DND-41 (cell line): ENCODE measurements around the gene CTPS2.
"Not testable (repeated sequence)": the region's sequence is repeated elsewhere in the genome, so short reads cannot be mapped to it uniquely, and the experiment has no call there.

Experiments used
- ATAC-seq: fragments of 200-7000 bp; cut with Tn5 transposase; 3 replicates; pipeline ENCODE4 v1.9.1; 2021; ENCODE audit warnings: low read depth; ENCODE audit not compliant: insufficient read depth
- DNase-seq: peaks from one replicate; pipeline ENCODE4 v3.0.0-alpha.2; 2020
- H2AFZ ChIP-seq: 2 replicates; pipeline ENCODE4 v1.6.0; 2012; ENCODE audit warnings: low read depth, low read length
- H3K27ac ChIP-seq: 2 replicates; pipeline ENCODE4 v1.5.1; 2012; ENCODE audit warnings: low read length, inconsistent platforms
- H3K27me3 ChIP-seq: fragments of 200-600 bp; sonication (generic); 2 replicates; pipeline ENCODE4 v1.6.0; 2012; ENCODE audit warnings: low read length, mild to moderate bottlenecking, inconsistent platforms; ENCODE audit not compliant: insufficient read depth, poor library complexity
- H3K36me3 ChIP-seq: 2 replicates; pipeline ENCODE4 v1.5.1; 2012; ENCODE audit warnings: low read length, inconsistent platforms; ENCODE audit not compliant: insufficient read depth
- H3K4me1 ChIP-seq: 2 replicates; pipeline ENCODE4 v1.5.1; 2012; ENCODE audit warnings: mild to moderate bottlenecking, low read length; ENCODE audit not compliant: insufficient read depth
- H3K4me2 ChIP-seq: 2 replicates; pipeline ENCODE4 v1.6.0; 2012; ENCODE audit warnings: mild to moderate bottlenecking, moderate library complexity, low read length, inconsistent platforms; ENCODE audit not compliant: insufficient read depth
- H3K4me3 ChIP-seq, 2 experiments: fragments of 200-600 bp in 1 of 2; shearing (Covaris generic) in 1 of 2; 2 replicates each; pipeline ENCODE4 v1.5.1; 2012 to 2016; ENCODE audit warnings: inconsistent platforms in 2 of 2, low read length in 2 of 2, mild to moderate bottlenecking in 2 of 2, low read depth in 1 of 2, moderate library complexity in 1 of 2
- H3K79me2 ChIP-seq: 2 replicates; pipeline ENCODE4 v1.6.0; 2012; ENCODE audit warnings: low read length, inconsistent platforms; ENCODE audit not compliant: insufficient read depth
- H3K9ac ChIP-seq: 2 replicates; pipeline ENCODE4 v1.6.0; 2012; ENCODE audit warnings: low read depth, mild to moderate bottlenecking, inconsistent platforms, low read length, moderate library complexity
- H3K9me3 ChIP-seq: 2 replicates; pipeline ENCODE4 v1.5.1; 2012; ENCODE audit warnings: low read length, moderate library complexity, mild to moderate bottlenecking, inconsistent platforms; ENCODE audit not compliant: insufficient read depth, severe bottlenecking
- H4K20me1 ChIP-seq: 2 replicates; pipeline ENCODE4 v1.6.0; 2012; ENCODE audit warnings: low read length; ENCODE audit not compliant: insufficient read depth
- EZH2 ChIP-seq: IDR thresholded peaks from 3 replicates; pipeline ENCODE4 v1.6.1; 2012; ENCODE audit warnings: borderline replicate concordance, low read depth, mild to moderate bottlenecking, moderate library complexity, low read length, inconsistent platforms; ENCODE audit not compliant: severe bottlenecking
- TF ChIP-seq, protein P1 (sequence below): IDR thresholded peaks from 2 replicates; pipeline ENCODE4 v1.5.1; 2012; ENCODE audit warnings: borderline replicate concordance, low read length, moderate library complexity, mild to moderate bottlenecking; ENCODE audit not compliant: poor library complexity, severe bottlenecking; ENCODE audit errors: extremely low read depth

The CTPS2 gene

DNA sequence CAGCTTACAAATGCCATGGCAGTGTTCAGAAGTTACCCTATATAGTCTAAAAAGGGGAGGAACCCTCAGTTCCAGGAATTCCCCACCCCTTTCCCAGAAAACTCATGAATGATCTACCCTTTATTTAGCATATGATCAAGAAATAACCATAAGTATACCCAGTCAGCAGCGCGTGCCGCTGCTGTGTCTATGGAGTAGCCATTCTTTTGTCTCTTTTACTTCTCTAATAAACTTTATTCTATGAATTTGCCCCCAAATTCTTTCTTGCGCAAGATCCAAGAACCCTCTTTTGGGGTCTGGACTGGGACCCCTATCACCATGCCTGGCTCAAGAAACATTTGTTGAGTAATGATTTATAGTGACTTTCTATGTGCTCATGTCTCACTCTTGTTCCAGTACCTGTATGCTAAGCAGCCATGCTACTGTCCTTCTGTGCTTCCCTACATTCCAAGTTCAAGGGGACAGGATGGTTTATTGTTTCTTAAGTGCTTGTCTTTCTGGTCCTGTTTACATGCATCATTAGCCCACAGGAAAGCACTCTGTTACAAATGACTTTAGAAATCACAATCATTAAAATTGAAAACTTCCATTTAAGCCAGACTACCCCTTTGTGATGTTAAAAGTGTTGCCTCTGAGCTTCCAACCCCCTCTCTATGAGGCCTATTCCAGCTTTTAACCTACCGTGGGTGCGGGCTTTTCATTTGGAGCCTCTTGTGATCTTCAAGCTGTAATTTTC lies 125.9 kb downstream of the CTPS2 start:
- no peak overlapping the region for H2AFZ ChIP-seq
- peaks cover 17% of the 10 kb centered on the region; the same call in 1 of the 2 replicates for H3K36me3 ChIP-seq
- H3K9me3 ChIP-seq, result no peaks in the 10 kb centered on the region
- H3K4me3 ChIP-seq, result no peak overlapping the region
- H3K9ac ChIP-seq, result no peak overlapping the region
- H3K4me1 ChIP-seq, result no peaks in the 10 kb centered on the region
- no peak for ATAC-seq
- H3K27ac ChIP-seq, result no peak overlapping the region
- TF ChIP-seq, protein P1, sequence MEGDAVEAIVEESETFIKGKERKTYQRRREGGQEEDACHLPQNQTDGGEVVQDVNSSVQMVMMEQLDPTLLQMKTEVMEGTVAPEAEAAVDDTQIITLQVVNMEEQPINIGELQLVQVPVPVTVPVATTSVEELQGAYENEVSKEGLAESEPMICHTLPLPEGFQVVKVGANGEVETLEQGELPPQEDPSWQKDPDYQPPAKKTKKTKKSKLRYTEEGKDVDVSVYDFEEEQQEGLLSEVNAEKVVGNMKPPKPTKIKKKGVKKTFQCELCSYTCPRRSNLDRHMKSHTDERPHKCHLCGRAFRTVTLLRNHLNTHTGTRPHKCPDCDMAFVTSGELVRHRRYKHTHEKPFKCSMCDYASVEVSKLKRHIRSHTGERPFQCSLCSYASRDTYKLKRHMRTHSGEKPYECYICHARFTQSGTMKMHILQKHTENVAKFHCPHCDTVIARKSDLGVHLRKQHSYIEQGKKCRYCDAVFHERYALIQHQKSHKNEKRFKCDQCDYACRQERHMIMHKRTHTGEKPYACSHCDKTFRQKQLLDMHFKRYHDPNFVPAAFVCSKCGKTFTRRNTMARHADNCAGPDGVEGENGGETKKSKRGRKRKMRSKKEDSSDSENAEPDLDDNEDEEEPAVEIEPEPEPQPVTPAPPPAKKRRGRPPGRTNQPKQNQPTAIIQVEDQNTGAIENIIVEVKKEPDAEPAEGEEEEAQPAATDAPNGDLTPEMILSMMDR, result no peak
- TF ChIP-seq EZH2, result no peak
- no peaks in the 10 kb centered on the region for H4K20me1 ChIP-seq
- no peaks in the 10 kb centered on the region for H3K79me2 ChIP-seq
- H3K27me3 ChIP-seq, result no peaks in the 10 kb centered on the region
- no peak for DNase-seq
- no peak overlapping the region for H3K4me2 ChIP-seq

DNA sequence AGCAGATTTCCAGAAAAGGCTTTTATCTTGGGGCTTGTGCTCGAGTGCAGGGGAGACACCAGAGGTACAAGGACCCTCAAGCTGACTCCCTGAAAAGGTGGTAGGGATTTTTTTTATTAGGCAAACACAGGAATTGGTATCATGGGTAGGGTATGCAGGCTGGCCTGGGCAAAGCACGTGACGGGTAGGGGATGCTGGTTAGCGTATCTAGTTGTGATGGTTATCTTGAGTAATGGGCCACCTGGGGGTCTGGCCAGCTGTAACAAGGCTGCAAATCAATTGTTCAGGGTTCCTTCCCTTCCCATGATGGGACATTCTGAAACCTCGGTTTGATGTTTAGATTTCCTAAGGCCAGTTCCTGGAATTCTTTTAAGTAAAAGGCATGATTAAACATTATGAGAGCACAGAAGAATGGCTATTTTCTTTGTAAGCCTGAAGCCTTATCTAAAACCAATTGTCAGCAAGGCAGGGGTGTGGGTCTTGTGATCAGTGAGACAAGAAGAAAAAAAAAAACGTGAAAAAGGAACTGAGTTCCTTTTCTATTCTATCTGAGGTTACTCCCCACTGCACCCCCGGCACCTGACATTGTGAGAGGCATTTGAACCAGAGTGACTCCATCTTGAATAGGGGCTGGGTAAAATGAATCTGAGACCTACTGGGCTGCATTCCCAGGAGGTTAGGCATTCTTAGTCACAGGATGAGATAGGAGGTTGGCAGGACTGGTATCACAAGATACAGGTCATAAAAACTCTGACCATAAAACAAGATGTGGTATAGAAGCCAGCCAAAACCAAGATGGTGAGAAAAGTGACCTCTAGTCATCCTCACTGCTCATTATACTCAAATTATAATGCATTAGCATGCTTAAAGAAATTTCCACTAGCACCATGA lies 126.7 kb downstream of the CTPS2 start:
- no peaks in the 10 kb centered on the region for H4K20me1 ChIP-seq
- H2AFZ ChIP-seq, result no peak overlapping the region
- H3K9ac ChIP-seq, result no peak overlapping the region
- ATAC-seq (no peak), DNase-seq (no peak)
- no peak overlapping the region for H3K4me2 ChIP-seq
- no peaks in the 10 kb centered on the region for H3K79me2 ChIP-seq
- TF ChIP-seq, protein P1, result no peak
- TF ChIP-seq EZH2, result no peak
- H3K27me3 ChIP-seq, result no peaks in the 10 kb centered on the region
- no peak overlapping the region for H3K4me3 ChIP-seq
- no peaks in the 10 kb centered on the region for H3K4me1 ChIP-seq
- no peak overlapping the region for H3K27ac ChIP-seq
- H3K36me3 ChIP-seq, result peaks cover 10% of the 10 kb centered on the region; the same call in 1 of the 2 replicates
- no peaks in the 10 kb centered on the region for H3K9me3 ChIP-seq

DNA sequence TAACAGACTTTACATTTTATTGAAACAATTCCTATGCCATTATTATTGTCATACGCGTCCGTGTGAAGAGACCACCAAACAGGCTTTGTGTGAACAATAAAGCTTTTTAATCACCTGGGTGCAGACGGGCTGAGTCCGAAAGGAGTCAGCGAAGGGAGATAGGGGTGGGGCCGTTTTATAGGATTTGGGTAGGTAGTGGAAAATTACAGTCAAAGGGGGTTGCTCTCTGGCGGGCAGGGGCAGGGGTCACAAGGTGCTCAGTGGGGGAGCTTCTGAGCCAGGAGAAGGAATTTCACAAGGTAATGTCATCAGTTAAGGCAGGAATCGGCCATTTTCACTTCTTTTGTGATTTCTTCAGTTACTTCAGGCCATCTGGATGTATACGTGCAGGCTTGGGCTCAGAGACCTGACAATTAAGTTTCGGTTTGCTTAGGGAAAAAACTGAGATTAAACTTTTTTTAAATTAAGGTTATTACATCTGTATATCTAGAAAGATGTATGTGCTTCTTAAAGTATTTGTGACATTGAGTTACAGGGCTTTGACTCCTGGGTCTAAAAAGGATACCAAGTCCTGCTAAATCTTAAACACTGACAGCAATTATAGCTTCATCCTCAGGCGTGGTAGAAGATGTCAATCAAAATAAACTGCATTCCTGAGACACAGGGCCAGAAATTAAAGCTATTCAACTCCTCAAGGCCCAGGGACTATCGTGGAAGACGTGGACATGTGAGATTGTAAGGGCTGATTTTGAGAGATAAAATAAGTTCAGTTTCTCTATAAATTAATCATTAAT lies 132.3 kb downstream of the CTPS2 start:
- not testable (repeated sequence) for DNase-seq, H2AFZ ChIP-seq, H3K36me3 ChIP-seq, H3K27me3 ChIP-seq, H3K9ac ChIP-seq, H3K79me2 ChIP-seq, H3K4me2 ChIP-seq, ATAC-seq, H3K27ac ChIP-seq, H3K9me3 ChIP-seq, H3K4me3 ChIP-seq, H4K20me1 ChIP-seq, H3K4me1 ChIP-seq
